Breast epithelium (tissue), 3 donors: Measurements from ENCODE around the gene STRADA.

ENCODE experiments used
- POLR2A ChIP-seq: fragments of 450-650 bp; IDR thresholded peaks from one replicate; pipeline ENCODE4 v1.6.1; 2016; ENCODE audit warnings: antibody characterized with exemption, mild to moderate bottlenecking, moderate library complexity
- TF ChIP-seq, protein P1 (sequence below), 3 donors: fragments of 450-650 bp; IDR thresholded peaks; one replicate each; pipeline ENCODE4 v1.5.1; 2016 to 2017; ENCODE audit warnings: antibody characterized with exemption in 3 of 3, mild to moderate bottlenecking in 3 of 3, moderate library complexity in 3 of 3

DNA sequence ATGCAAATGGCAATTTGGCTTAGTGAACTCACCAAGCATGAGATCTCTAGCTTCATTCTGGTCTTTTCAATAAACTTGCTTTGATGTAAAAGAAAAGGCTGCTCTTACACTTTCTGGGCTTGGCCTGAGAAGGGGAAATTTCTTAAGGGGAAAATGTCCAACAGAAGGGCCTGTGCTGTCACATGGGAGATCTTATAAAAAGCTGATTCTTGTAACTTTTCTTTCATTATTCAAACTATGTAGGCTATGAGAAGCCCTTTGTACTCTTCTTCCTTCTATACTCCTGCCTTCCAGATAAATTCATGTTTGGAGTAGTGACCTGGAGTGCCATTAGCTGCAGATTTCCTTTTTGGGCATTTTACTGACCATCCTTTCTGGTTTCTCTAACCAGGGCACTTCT is 58.6 kb downstream of the STRADA start:
- TF ChIP-seq POLR2A, result no peak
- TF ChIP-seq, protein P1, sequence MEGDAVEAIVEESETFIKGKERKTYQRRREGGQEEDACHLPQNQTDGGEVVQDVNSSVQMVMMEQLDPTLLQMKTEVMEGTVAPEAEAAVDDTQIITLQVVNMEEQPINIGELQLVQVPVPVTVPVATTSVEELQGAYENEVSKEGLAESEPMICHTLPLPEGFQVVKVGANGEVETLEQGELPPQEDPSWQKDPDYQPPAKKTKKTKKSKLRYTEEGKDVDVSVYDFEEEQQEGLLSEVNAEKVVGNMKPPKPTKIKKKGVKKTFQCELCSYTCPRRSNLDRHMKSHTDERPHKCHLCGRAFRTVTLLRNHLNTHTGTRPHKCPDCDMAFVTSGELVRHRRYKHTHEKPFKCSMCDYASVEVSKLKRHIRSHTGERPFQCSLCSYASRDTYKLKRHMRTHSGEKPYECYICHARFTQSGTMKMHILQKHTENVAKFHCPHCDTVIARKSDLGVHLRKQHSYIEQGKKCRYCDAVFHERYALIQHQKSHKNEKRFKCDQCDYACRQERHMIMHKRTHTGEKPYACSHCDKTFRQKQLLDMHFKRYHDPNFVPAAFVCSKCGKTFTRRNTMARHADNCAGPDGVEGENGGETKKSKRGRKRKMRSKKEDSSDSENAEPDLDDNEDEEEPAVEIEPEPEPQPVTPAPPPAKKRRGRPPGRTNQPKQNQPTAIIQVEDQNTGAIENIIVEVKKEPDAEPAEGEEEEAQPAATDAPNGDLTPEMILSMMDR (IDR thresholded peaks at IDR 0.05), result no peak
